Lower leg skin (tissue), 4 donors: ENCODE data around the gene SCGB1C1. TPM values are rescaled to one million over a fixed set of nuclear protein-coding genes. Genes with fewer than 3 reads are reported as not detected.
A peak's percentile ranks its signal among the peaks of the same experiment; 100 is the strongest.

Experiments
- DNase-seq, 2 donors: peaks; one replicate each; pipeline ENCODE4 v3.0.0-alpha.2; 2019; ENCODE audit warnings: low spot score in 2 of 2
- H3K4me3 ChIP-seq: fragments of 200-600 bp; sonication (generic); 2 replicates; pipeline ENCODE4 v1.5.1; 2017; ENCODE audit warnings: mild to moderate bottlenecking, low read depth; ENCODE audit not compliant: poor library complexity, severe bottlenecking
- CTCF ChIP-seq, 3 donors: fragments of 450-650 bp; IDR thresholded peaks; one replicate each; pipeline ENCODE4 v1.5.1; 2016; ENCODE audit warnings: antibody characterized with exemption in 3 of 3, mild to moderate bottlenecking in 3 of 3, moderate library complexity in 2 of 3
- POLR2A ChIP-seq, 2 donors: fragments of 450-650 bp; IDR thresholded peaks; one replicate each; pipeline ENCODE4 v1.6.1; 2016 to 2017; ENCODE audit warnings: antibody characterized with exemption in 2 of 2, mild to moderate bottlenecking in 1 of 2, moderate library complexity in 1 of 2
- WGBS, 2 donors: methylation state at CpG; one replicate each; pipeline ENCODE4 v1.1.5; 2018; 5-methylcytosine and 5-hydroxymethylcytosine counted together
- intact Hi-C: fragments of 100-400 bp; cut with DNase I; formaldehyde crosslinking; loops from one replicate; pipeline ENCODE4 v1.15.0; 2023; ENCODE audit warnings: low total_unique reads
- total RNA-seq, 4 donors: library from RNA; depleted of rRNA; stranded (reverse); fragments of >200 nt; gene quantifications; one replicate each; pipeline ENCODE4 v1.1.0, GENCODE V29; 2016

Gene SCGB1C1
- total RNA-seq, 4 donors from 2014 or later, result not detected

GRCh38 chr11:197741-198235, 4.9 kb downstream of the SCGB1C1 start:
- no peak overlapping the region for H3K4me3 ChIP-seq
- TF ChIP-seq CTCF (IDR thresholded peaks at IDR 0.05), result no peak
- TF ChIP-seq POLR2A (IDR thresholded peaks at IDR 0.05), result no peak
- WGBS, 2 donors, result 77 to 83% methylated on average over 9 of the region's 9 CpGs
- DNase-seq, result peak in 1 of 2 donors; percentile 84
- intact Hi-C loops, result loop anchor here (5.0 kb wide), 1 partner anchor 175 kb away; no protein-coding TSS in a partner anchor

- WGBS, 2 donors, result 84 to 91% methylated on average over 21 of the region's 21 CpGs
- H3K4me3 ChIP-seq, result no peak overlapping the region
- intact Hi-C loops, result loop anchor here (5.0 kb wide), 1 partner anchor 174 kb away; no protein-coding TSS in a partner anchor
- TF ChIP-seq CTCF (IDR thresholded peaks at IDR 0.05) (no peak), POLR2A (IDR thresholded peaks at IDR 0.05) (no peak)
- peak; percentile 12 to 80 for DNase-seq
These were observed 5.4 kb downstream of the SCGB1C1 start for GRCh38 chr11:198236-198806.

- intact Hi-C loops, result loop anchor here (5.0 kb wide), 1 partner anchor 173 kb away; no protein-coding TSS in a partner anchor
- TF ChIP-seq POLR2A (IDR thresholded peaks at IDR 0.05) (no peak), CTCF (IDR thresholded peaks at IDR 0.05) (no peak)
- DNase-seq, result peak in 1 of 2 donors; percentile 83
- 80 to 82% methylated on average over 12 to 13 of the region's 13 CpGs for WGBS, 2 donors
- no peak overlapping the region for H3K4me3 ChIP-seq
These were observed 6.2 kb downstream of the SCGB1C1 start for GRCh38 chr11:199004-199581.

- 63 to 70% methylated on average over 8 of the region's 8 CpGs for WGBS, 2 donors
- peak in 1 of 2 donors; percentile 79 for DNase-seq
- TF ChIP-seq POLR2A (IDR thresholded peaks at IDR 0.05) (no peak), CTCF (IDR thresholded peaks at IDR 0.05) (no peak)
- H3K4me3 ChIP-seq, result no peak overlapping the region
- intact Hi-C loops, result loop anchor here (5.0 kb wide), 1 partner anchor 173 kb away; no protein-coding TSS in a partner anchor
These were observed 6.9 kb downstream of the SCGB1C1 start for GRCh38 chr11:199782-200181.

GRCh38 chr11:200224-201003, 7.5 kb downstream of the SCGB1C1 start:
- WGBS, 2 donors, result 89 to 92% methylated on average over 8 to 12 of the region's 13 CpGs
- no peak overlapping the region for H3K4me3 ChIP-seq
- no peak for TF ChIP-seq POLR2A (IDR thresholded peaks at IDR 0.05)
- no peak for TF ChIP-seq CTCF (IDR thresholded peaks at IDR 0.05)
- intact Hi-C loops, result no loop called here
- peak in 1 of 2 donors; percentile 85 for DNase-seq
